Measurements from ENCODE around the gene TMEM14A. TPM values are rescaled to one million over a fixed set of nuclear protein-coding genes. Genes with fewer than 3 reads are reported as not detected.
"Not testable (repeated sequence)": the region's sequence is repeated elsewhere in the genome, so short reads cannot be mapped to it uniquely, and the experiment has no call there.

TMEM14A gene
- total and polyA plus RNA-seq, 2 of the 8 experiments (the other 6 are each of a cell fraction or from before 2014, with no cell fraction given) = 11.1 to 11.2 TPM

GRCh38 chr6:52655941-52656340 is 15.0 kb upstream of the TMEM14A start:
- H2BK15ac ChIP-seq (ENCODE audit: low read length); H2BK120ac ChIP-seq (replicated peaks; ENCODE audit: low read depth, low read length); H2BK12ac ChIP-seq (ENCODE audit: low read depth, low read length); POLR2A ChIA-PET (ENCODE audit: partially characterized antibody); H3K4me3 ChIP-seq (ENCODE audit: extremely low read depth in 1 of 4, insufficient read depth in 2 of 4, low read depth in 3 of 4, low read length in 4 of 4); H4K20me1 ChIP-seq (replicated peaks in 1 of 2; ENCODE audit: control insufficient read depth in 1 of 2, insufficient read depth in 2 of 2, low read length in 2 of 2); H3K36me3 ChIP-seq (ENCODE audit: control insufficient read depth in 2 of 4, insufficient read depth in 4 of 4, low read length in 3 of 4); H3K14ac ChIP-seq (ENCODE audit: insufficient read length); H3K23ac ChIP-seq (ENCODE audit: insufficient read length); H4K8ac ChIP-seq (ENCODE audit: extremely low read depth, insufficient read depth, low read length); H3K27ac ChIP-seq (ENCODE audit: low read depth, low read length); H3K4me2 ChIP-seq (ENCODE audit: insufficient read depth in 1 of 2, low read depth in 2 of 2, low read length in 2 of 2); H3K56ac ChIP-seq (replicated peaks; ENCODE audit: insufficient read length, low read depth, low read length); H2AK5ac ChIP-seq (ENCODE audit: low read depth, low read length); H3K9ac ChIP-seq (replicated peaks in 1 of 4; ENCODE audit: extremely low read depth in 1 of 4, low read depth in 3 of 4, low read length in 3 of 4); H3K4ac ChIP-seq (replicated peaks; ENCODE audit: insufficient read length, low read depth, low read length); H4K91ac ChIP-seq (replicated peaks; ENCODE audit: insufficient read length, low read length); H4K5ac ChIP-seq (ENCODE audit: insufficient read length, low read depth, low read length); CTCF ChIA-PET (ENCODE audit: partially characterized antibody); H3K18ac ChIP-seq (ENCODE audit: extremely low read depth, low read length); FAIRE-seq; H3K79me2 ChIP-seq (ENCODE audit: control insufficient read depth in 1 of 2, insufficient read depth in 2 of 2, low read length in 2 of 2); H2AFZ ChIP-seq (ENCODE audit: low read length); H2BK20ac ChIP-seq (ENCODE audit: low read length); H3K27me3 ChIP-seq (replicated peaks in 1 of 4; ENCODE audit: control insufficient read depth in 3 of 4, extremely low read depth in 1 of 4, insufficient read depth in 3 of 4, low read length in 3 of 4); H2BK5ac ChIP-seq (ENCODE audit: low read depth, low read length); H3K23me2 ChIP-seq (ENCODE audit: low read depth, low read length); DNase-seq (ENCODE audit: low read depth in 1 of 2, low spot score in 2 of 2); H3K79me1 ChIP-seq (ENCODE audit: low read depth, low read length); H3K4me1 ChIP-seq (replicated peaks in 1 of 4; ENCODE audit: control insufficient read depth in 3 of 4, insufficient read depth in 4 of 4, low read length in 3 of 4): not testable (repeated sequence)
- H3K9me3 ChIP-seq (ENCODE audit: insufficient read depth in 2 of 2, low read depth in 1 of 2, low read length in 1 of 2) = peaks cover 0 to 12% of the 10 kb centered on the region in 2 experiments; a peak in 2 of 4 replicates
- no CpG with 5 or more reads among the region's 33 CpGs for WGBS, 2 experiments (ENCODE audit: extremely low coverage in 1 of 2, insufficient coverage in 1 of 2, insufficient read length in 1 of 2, insufficient replicate concordance in 2 of 2, low coverage in 1 of 2, low lambda C conversion rate in 2 of 2, missing lambda C conversion rate in 1 of 2)
